ENCODE results near the gene GLRB.
"Not testable (repeated sequence)": the region's sequence is repeated elsewhere in the genome, so short reads cannot be mapped to it uniquely, and the experiment has no call there.

The GLRB gene

GRCh38 chr4:157075811-157076577 lies at the start of gene GLRB:
TSS of gene GLRB (plus strand) at chr4:157076150. CDS start at chr4:157078025, 1,875 bp downstream.
- DNase-seq = peak; percentile 89

DNA sequence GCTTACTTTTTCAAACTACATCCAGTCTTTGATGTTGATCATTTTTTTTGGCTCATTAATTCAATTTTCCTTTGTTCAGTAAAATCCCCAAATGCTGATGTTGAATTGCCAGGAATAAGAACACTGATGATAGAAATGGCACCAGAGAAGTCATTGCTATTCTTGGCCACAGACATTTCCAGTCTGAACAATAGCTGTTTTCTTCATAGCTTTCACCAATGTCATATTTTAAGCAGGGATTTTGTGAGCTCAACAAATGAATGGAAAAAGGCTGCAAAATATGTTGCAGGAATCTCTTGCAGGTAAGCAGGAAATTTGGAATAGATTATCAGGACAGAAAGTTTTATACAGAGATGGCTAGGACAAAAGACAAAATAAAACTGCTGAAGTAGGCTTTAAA lies 40.5 kb upstream of the GLRB start:
- DNase-seq = no peak

GRCh38 chr4:157040405-157040804 lies 35.5 kb upstream of the GLRB start:
- no peak for DNase-seq

GRCh38 chr4:157043131-157043530 lies 32.8 kb upstream of the GLRB start:
- DNase-seq = no peak

DNA sequence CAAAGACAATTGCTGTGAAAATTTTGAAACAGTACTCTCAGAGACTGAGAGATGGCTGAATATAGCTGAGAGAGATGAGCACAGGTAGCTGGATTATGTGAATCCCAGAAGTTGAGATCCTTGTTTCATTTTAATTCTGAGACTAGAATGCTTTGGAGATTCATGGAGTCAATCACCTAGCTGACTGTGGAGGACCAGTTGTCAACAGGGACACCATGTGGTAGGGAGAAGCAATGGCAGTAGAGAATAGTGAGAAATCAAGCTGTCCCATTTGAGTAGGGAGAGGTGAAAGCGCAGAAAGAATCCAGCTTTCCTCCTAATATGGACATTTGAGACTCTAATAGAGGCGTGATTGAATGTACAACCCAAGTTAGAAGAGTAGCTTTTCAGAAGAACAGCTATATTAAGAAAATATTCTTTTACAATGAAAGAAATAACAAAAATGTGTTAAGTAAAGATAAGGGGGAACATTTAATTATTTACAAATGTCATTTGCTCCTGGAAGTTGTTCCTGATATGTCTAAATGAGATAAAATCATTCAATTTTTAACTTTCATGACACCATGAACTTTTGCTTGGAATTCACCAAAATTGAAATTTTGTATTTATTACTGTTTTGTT lies 30.3 kb upstream of the GLRB start:
- no peak for DNase-seq

- DNase-seq = no peak
Measured at GRCh38 chr4:157048248-157048647, 27.7 kb upstream of the GLRB start.

- DNase-seq = no peak
Measured at GRCh38 chr4:157050561-157050960, 25.4 kb upstream of the GLRB start.

GRCh38 chr4:157052429-157053040 lies 23.4 kb upstream of the GLRB start:
- DNase-seq = no peak

GRCh38 chr4:157057218-157057617 lies 18.7 kb upstream of the GLRB start:
- DNase-seq = no peak

- DNase-seq = not testable (repeated sequence)
Measured at GRCh38 chr4:157058899-157059298, 17.1 kb upstream of the GLRB start.

DNA sequence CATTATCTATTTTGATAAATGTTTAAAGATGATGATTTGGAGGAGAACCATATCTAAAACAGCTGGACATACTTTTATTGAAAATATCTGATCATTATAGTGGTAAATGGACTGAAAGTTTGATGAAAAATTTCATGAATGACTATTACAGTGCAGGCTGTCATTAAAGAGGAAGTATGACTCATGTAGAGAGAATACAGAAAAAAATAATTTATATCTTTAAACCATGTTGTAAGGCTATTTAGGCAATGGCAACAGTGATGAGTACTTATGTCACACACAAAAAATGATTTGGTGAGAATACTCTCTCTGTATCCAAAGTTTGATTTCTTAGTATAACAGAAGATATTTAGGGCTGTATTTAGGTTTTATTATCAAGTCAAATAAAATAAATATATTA lies 3.9 kb upstream of the GLRB start:
- no peak for DNase-seq

DNA sequence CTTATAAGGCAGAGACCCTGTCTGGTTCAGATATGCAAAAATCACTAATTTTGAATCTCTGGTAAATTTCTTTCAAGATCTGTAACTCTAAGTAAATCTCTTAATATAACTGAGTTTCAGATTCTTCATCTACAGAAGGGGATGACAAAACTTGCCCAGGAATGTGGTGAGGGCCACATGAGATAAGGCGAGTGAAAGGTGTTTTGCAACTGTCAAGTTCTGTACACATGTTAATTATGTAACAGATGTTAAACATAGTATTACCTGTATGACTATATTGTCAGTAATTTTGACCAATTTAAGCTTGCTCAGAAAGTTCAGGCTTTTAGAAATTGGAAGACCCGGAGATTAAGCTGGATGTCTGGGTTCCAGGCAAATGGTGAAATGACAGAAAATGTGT lies 549 bp upstream of the GLRB start:
- DNase-seq = peak; percentile 2

DNA sequence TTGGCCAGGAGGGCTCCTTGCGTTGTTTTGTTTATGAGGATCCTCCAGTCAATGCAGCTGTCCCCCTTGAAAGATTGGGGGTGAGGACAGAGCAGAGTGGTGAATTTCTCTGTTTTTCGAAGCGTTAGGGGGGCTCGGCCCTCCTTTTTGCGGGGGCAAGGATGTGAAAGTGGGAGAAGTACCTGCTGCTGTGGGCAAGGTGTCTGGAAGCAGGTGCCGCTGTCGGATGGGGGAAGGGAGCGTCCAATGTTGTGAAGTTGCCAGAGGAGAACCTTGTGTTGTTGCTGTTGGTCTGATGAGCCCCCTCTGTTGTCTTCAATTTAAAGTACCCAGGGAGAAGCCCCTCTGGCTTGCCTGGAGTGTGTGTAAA lies 613 bp downstream of the GLRB start:
- DNase-seq = no peak

- no peak for DNase-seq
Measured at GRCh38 chr4:157079441-157079840, 3.5 kb downstream of the GLRB start.

- DNase-seq = no peak
Measured at GRCh38 chr4:157080605-157081004, 4.7 kb downstream of the GLRB start.

DNA sequence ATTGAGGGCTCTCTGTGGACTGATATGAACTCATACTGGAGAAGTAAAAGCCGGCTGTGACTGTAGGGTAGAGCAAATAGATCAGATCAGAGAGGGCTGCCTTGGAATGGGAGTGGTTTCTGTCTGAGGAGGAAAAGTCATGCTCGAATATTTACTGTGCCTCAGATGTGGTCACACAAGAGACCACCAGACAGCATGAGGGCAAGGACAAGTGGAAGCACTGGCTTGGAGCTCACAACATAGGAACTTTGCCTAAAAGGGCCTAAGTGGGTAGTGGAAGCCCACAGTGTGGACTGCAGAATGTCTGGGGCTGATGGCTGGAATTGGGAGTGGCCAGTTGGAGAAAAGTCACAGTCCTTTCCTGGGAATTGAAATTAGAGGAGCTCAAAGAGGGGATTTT lies 19.8 kb downstream of the GLRB start:
- no peak for DNase-seq

- DNase-seq = no peak
Measured at GRCh38 chr4:157096439-157096838, 20.5 kb downstream of the GLRB start.

DNA sequence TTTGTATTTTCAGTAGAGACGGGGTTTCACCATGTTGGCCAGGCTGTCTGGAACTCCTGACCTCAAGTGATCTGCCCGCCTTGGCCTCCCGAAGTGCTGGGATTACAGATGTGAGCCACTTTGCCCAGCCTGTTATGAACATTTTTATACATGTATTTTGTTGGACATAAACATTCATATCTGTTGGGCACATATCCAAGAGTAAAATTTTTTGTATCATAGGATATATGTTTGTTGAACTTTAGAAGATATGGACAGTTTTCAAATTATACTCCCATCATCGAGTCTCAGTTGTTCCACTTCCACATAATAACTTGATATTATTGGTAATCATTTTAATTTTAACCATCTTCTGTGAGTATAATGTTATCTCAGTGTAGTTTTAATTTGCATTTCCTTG lies 23.6 kb downstream of the GLRB start:
- DNase-seq = no peak

DNA sequence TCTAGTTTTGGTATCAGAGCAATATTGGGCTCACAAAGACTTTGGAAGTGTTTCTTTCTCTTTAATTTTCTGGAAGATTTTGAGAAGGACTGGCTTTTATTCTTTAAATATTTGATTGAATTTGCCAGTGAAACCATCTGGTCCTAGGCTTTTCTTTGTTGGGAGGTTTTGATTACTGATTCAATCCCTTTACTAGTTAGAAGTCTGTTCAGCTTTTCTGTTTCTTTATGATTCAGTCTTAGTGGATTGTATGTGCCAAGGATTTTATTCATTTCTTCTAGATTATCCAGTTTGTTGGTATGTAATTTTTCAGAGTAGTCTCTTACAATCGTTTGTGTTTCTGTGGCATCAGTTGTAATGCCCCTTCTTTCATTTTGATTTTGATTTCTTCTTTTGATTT lies 28.6 kb downstream of the GLRB start:
- no peak for DNase-seq

DNA sequence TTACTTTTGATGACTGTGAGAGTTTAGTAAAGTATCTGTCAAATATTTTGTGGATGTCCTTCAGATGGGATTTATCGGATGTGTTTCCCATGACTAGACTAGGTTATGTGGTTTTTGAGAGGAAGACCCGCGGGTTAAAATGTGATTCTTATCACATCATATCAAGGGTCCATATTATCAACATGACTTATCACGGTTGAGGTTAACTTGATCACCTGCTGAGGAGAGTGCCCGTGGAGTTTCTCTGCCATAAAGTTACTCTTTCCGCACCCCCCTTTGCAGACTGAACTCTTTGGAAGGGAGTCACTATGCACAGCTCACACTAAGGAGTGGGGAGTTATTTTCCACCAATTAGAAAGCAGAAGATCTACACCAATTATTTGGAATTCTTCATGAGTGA lies 38.7 kb downstream of the GLRB start:
- DNase-seq = no peak

- DNase-seq = no peak
Measured at GRCh38 chr4:157115613-157116335, 39.8 kb downstream of the GLRB start.

GRCh38 chr4:157121401-157121800 lies 45.5 kb downstream of the GLRB start:
- no peak for DNase-seq

GRCh38 chr4:157127571-157127970 lies 51.6 kb downstream of the GLRB start:
- DNase-seq = no peak

DNA sequence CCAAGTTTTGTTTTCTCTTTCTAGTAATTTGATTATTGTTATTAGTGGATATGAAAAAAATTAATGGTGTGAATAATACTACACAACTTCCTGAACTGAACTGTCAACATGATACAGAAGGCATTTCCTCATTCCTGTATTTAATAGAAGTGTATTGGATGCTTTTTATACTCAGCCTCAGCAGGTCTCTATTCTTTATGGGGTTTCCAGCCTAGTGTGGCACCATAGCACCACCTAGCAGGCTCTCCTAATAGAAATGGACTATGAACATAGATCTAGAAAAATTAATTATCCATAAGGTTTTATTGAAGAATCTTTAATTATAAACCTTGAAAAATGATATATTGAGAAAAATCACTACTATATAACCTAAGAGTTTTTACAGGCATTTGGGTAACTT lies 52.4 kb downstream of the GLRB start:
- no peak for DNase-seq
